NCI-H2196 treated with DMSO at 0.1 percent for 48 hours (cell line): ENCODE results near the gene POLR3B.

Experiments used
- DNase-seq: peaks from one replicate; lab custom pipeline; 2025; ENCODE audit not compliant: unreplicated experiment; lab: John Stamatoyannopoulos, UW

The POLR3B gene

GRCh38 chr12:106541201-106541600 is 183.7 kb downstream of the POLR3B start:
- DNase-seq: no peak

GRCh38 chr12:106551410-106551809 is 193.9 kb downstream of the POLR3B start:
- no peak for DNase-seq

DNA sequence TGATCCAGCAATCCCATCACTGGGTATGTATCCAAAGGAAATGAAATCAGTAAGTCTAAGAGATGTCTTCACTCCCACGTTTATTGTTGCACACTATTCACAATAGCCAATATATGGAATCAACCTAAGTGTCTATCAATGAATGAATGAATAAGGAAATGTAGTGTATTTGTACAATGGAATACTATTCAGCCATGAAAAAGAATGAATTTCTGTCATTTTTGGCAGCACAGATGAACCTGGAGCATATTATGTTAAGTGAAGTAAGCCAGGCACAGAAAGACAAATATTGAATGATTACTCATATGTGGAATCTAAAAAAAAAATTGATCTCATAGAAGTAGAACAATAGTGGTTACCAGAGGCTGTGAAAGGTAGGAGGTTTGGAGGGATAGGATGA is 194.7 kb downstream of the POLR3B start:
- DNase-seq: no peak
